Measurements from ENCODE around the gene MAOB. TPM values are rescaled to one million over a fixed set of nuclear protein-coding genes. Genes with fewer than 3 reads are reported as not detected.

The MAOB gene
- total RNA-seq, 1 experiment from 2014 or later: not detected

- Mint-ChIP-seq H3K36me3 (ENCODE audit: insufficient read depth, unreplicated experiment) (no peaks in the 10 kb centered on the region), H3K27me3 (ENCODE audit: insufficient read depth, unreplicated experiment) (peaks cover 81% of the 10 kb centered on the region), H3K27ac (ENCODE audit: low read depth, unreplicated experiment) (no peak overlapping the region), H3K4me3 (ENCODE audit: unreplicated experiment) (no peak overlapping the region), H3K4me1 (ENCODE audit: insufficient read depth, unreplicated experiment) (no peaks in the 10 kb centered on the region), H3K9me3 (ENCODE audit: unreplicated experiment) (no peaks in the 10 kb centered on the region)
- ChIA-PET CTCF (no interaction called here), POLR2A (interaction anchor here (0.6 kb wide), 1 partner anchor 214 kb away, joined by 3 read pairs; no protein-coding TSS in a partner anchor)
- BruUV-seq (replicated peaks): no TSS peak
- TF ChIP-seq, protein P1, sequence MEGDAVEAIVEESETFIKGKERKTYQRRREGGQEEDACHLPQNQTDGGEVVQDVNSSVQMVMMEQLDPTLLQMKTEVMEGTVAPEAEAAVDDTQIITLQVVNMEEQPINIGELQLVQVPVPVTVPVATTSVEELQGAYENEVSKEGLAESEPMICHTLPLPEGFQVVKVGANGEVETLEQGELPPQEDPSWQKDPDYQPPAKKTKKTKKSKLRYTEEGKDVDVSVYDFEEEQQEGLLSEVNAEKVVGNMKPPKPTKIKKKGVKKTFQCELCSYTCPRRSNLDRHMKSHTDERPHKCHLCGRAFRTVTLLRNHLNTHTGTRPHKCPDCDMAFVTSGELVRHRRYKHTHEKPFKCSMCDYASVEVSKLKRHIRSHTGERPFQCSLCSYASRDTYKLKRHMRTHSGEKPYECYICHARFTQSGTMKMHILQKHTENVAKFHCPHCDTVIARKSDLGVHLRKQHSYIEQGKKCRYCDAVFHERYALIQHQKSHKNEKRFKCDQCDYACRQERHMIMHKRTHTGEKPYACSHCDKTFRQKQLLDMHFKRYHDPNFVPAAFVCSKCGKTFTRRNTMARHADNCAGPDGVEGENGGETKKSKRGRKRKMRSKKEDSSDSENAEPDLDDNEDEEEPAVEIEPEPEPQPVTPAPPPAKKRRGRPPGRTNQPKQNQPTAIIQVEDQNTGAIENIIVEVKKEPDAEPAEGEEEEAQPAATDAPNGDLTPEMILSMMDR (IDR thresholded peaks at IDR 0.05; ENCODE audit: unreplicated experiment): no peak
- DNase-seq (ENCODE audit: unreplicated experiment): no peak
- intact Hi-C loops (cut with micrococcal nuclease): no loop called here
These were observed 78.2 kb downstream of the MAOB start for GRCh38 chrX:43804021-43804420.

DNA sequence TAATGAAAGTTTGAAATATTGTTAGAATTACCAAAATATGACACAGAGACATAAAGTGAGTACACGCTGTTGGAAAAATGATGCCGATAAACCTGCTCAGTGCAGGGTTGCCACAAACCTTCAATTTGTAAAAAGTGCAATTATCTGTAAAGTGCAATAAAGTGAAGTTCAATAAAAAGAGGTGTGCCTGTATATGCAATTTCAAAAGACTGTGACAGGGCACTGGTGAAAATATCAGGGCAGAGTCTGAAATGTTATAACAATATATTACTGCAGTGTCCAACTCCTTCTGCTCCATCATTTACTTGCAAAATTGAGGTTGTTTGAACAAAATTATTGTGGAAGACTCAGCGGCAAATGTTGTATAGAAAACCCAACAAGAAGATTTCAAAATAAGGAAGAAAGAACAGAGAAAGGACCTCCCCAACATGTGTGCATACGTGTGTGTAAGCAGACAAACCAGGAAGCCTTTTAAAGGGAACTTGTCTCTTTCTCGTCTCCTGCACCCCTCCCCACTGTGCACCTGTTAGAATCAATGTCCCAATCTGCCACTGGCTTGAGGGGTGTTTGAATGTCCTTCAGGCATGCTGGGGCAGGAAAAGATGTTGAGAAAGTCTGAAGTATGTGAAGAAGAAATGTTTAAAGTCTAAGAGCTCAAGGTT is 96.2 kb downstream of the MAOB start:
- POLR2A ChIA-PET: no interaction called here
- intact Hi-C loops (cut with micrococcal nuclease): no loop called here
- BruUV-seq (replicated peaks): no TSS peak
- Mint-ChIP-seq H3K4me3 (ENCODE audit: unreplicated experiment) (no peak overlapping the region), H3K9me3 (ENCODE audit: unreplicated experiment) (peaks cover 20% of the 10 kb centered on the region), H3K4me1 (ENCODE audit: insufficient read depth, unreplicated experiment) (no peaks in the 10 kb centered on the region), H3K27ac (ENCODE audit: low read depth, unreplicated experiment) (no peak overlapping the region), H3K36me3 (ENCODE audit: insufficient read depth, unreplicated experiment) (no peaks in the 10 kb centered on the region), H3K27me3 (ENCODE audit: insufficient read depth, unreplicated experiment) (peaks cover 63% of the 10 kb centered on the region)
- CTCF ChIA-PET: interaction anchor here (2.3 kb wide), 1 partner anchor 36 kb away, joined by 4 read pairs; no protein-coding TSS in a partner anchor
- no peak for DNase-seq (ENCODE audit: unreplicated experiment)
- TF ChIP-seq, protein P1 (IDR thresholded peaks at IDR 0.05; ENCODE audit: unreplicated experiment): no peak

- POLR2A ChIA-PET: no interaction called here
- TF ChIP-seq, protein P1 (IDR thresholded peaks at IDR 0.05; ENCODE audit: unreplicated experiment): no peak
- H3K4me1 Mint-ChIP-seq (ENCODE audit: insufficient read depth, unreplicated experiment): no peaks in the 10 kb centered on the region
- no peaks in the 10 kb centered on the region for H3K36me3 Mint-ChIP-seq (ENCODE audit: insufficient read depth, unreplicated experiment)
- CTCF ChIA-PET: no interaction called here
- no peak overlapping the region for H3K27ac Mint-ChIP-seq (ENCODE audit: low read depth, unreplicated experiment)
- H3K9me3 Mint-ChIP-seq (ENCODE audit: unreplicated experiment): no peaks in the 10 kb centered on the region
- no peak for DNase-seq (ENCODE audit: unreplicated experiment)
- intact Hi-C loops (cut with micrococcal nuclease): no loop called here
- H3K27me3 Mint-ChIP-seq (ENCODE audit: insufficient read depth, unreplicated experiment): peaks cover 78% of the 10 kb centered on the region
- no TSS peak for BruUV-seq (replicated peaks)
- no peak overlapping the region for H3K4me3 Mint-ChIP-seq (ENCODE audit: unreplicated experiment)
These were observed 124.2 kb downstream of the MAOB start for GRCh38 chrX:43758044-43758443.

DNA sequence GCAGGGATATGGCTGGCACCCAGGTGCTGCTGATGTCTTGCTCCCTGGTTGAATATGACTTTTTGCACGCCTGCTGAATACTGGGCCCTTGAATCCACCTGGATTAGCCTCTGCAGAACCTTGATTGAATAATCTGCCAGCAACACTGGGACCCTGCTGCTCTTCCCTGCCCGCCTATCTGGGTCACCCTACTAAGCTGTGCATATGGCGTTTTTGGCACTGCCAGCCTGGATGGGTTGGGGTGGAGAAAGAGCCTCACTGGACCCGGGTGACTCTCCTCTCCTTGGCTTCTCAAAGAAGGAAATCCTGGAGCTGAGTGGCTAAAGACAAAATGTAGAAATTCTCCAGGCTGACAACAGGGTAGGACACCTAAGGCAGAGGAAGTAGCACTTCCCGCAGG is 126.2 kb downstream of the MAOB start:
- TF ChIP-seq, protein P1 (IDR thresholded peaks at IDR 0.05; ENCODE audit: unreplicated experiment): no peak
- ChIA-PET POLR2A (no interaction called here), CTCF (no interaction called here)
- BruUV-seq (replicated peaks): no TSS peak
- H3K4me1 Mint-ChIP-seq (ENCODE audit: insufficient read depth, unreplicated experiment): no peaks in the 10 kb centered on the region
- no peak for DNase-seq (ENCODE audit: unreplicated experiment)
- intact Hi-C loops (cut with micrococcal nuclease): no loop called here
- H3K9me3 Mint-ChIP-seq (ENCODE audit: unreplicated experiment): no peaks in the 10 kb centered on the region
- no peak overlapping the region for H3K4me3 Mint-ChIP-seq (ENCODE audit: unreplicated experiment)
- no peaks in the 10 kb centered on the region for H3K36me3 Mint-ChIP-seq (ENCODE audit: insufficient read depth, unreplicated experiment)
- H3K27ac Mint-ChIP-seq (ENCODE audit: low read depth, unreplicated experiment): no peak overlapping the region
- H3K27me3 Mint-ChIP-seq (ENCODE audit: insufficient read depth, unreplicated experiment): peaks cover 92% of the 10 kb centered on the region

Data from MCF 10A (cell line).